Diencephalon (tissue), 1 donor: ENCODE results near the gene TIMM50. TPM values are rescaled to one million over a fixed set of nuclear protein-coding genes. Genes with fewer than 3 reads are reported as not detected.

Experiments used
- total RNA-seq: library from RNA; depleted of rRNA; stranded (reverse); fragments of >200 nt; gene quantifications from one replicate; pipeline ENCODE4 v1.2.3, GENCODE V29; 2014

Gene TIMM50
- total RNA-seq = 48.9 TPM

DNA sequence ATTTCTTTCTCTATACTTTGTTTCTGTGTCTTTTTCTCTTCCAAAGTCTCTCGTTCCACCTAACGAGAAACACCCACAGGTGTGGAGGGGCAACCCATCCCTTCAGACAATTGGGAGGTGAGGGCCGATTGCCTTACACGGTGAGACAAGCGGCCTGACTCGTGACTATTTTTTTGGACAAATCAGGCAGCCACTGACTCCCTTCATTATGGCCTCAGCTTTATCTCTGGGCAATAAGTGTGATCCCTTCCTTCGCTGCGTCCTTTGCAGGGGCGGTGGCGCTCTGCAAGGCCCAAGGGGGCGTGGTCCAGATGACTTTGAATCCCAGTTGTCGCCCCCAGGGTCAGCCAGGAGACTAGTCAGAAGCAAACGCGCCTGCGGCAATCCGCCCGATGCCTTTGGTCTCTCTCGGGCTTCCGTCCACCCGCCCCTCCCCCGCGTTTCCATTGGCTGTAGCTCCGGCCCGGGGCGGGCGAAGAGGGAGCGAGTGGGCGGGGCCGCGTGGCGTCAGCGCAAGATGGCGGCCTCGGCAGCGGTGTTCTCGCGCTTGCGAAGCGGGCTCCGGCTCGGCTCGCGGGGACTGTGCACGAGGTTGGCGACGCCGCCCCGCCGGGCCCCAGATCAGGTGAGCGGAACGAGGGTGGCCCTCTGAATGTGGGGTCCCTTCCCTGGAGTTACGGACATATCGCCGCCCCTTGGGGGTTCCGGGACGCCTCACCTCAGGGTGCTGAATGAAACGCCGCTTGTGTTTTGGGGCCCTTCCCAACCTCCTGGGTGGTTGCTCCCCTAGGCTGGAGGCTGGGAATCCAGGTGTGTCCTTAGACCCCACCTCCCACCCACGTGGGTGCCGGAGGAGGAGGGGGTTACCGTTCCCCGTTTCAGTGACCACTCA lies at the start of gene TIMM50:
Gene TIMM50 (plus strand): TSS at position 502 of the 892 bp plus-strand sequence. CDS start 16 bp downstream, at position 518.

DNA sequence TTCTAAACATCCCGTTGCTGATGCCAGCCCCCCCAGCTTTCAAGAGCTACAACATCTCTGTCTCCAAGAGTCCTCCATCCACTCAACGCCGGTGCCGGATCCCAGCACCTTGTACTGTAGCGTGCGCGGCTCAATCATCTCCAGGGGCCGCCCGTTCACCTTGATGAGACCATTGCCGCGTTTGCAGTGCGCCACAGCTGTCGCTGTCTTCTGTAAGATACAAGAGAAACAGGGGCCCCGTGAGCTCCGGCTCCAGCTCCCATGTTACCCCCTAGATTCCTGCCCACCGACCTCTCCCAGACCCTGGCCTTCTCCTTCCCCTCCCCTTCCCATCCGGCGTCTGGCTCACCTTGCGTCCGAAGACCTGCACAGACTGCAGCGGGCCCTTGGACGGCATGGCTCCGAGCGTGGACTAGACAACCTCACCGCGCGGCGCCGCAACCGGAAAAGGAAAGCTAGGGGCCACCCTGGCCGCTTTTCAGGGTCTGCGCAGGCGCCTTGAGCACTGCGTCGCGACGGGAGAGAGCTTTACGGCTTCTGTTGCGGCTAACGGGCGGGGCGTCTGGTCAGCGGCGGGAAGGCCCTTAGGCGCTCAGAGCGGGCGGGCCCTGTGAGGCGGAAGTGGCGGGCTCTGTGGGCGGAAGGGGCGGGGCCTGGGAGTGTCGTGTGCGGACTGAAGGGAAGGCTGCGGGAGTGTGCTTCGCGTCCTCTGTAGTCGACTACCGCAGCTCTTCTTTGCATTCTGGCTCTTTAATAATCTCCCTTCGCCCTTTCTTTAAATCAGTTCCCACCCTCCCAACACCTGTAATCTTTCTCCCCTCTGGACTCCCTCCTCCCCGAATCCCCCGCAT lies 44.9 kb upstream of the TIMM50 start, which contains the start of gene RPS16:
Gene RPS16 (minus strand): TSS at position 451 of the 851 bp plus-strand sequence. CDS start 54 bp downstream, at position 397.

DNA sequence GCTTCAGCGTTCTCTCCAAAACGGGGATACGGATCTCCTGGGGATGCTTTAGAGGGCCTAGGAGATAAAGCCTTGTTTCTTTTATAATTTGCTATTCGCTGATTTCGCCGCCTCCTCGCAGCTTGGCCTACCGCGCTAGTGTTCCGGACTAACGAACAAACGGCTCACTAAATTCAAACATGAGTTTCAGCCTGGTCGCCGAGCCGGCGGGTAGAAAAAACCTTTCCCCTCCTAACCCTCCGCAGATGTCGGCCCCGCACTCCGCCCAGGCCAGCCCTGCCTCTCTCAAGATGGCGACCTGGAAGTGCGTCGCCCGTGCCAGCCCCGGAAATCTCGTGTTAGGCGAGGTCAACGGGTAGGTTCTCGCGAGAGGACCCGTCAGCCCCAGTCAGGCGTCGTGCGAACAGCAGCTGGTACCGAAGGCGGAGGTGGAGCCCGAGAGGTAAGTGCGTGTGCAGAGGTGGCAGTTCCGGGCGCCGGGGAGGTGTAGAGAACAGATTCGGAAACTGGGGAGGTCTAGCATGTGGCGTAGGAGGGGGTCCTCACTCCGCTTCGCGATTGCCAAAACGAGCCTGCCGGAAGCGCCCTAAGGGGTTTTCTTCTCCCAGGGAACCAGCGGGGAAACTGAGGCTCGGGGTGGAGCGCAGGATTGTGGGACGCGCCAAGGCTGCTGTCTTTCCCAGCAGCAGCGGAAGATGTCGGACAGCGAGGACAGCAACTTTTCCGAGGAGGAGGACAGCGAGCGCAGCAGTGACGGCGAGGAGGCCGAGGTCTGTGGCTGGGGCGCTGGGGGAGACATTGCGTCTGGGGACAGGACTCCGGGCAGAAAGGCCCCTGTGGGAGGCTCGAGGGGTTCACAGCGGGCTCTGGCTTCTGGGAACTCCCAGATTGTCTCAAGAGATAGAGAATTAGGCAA lies 35.2 kb upstream of the TIMM50 start, which contains the start of gene SUPT5H:
Gene SUPT5H (plus strand): TSS at position 387 of the 916 bp plus-strand sequence. CDS start 309 bp downstream, at position 696.

DNA sequence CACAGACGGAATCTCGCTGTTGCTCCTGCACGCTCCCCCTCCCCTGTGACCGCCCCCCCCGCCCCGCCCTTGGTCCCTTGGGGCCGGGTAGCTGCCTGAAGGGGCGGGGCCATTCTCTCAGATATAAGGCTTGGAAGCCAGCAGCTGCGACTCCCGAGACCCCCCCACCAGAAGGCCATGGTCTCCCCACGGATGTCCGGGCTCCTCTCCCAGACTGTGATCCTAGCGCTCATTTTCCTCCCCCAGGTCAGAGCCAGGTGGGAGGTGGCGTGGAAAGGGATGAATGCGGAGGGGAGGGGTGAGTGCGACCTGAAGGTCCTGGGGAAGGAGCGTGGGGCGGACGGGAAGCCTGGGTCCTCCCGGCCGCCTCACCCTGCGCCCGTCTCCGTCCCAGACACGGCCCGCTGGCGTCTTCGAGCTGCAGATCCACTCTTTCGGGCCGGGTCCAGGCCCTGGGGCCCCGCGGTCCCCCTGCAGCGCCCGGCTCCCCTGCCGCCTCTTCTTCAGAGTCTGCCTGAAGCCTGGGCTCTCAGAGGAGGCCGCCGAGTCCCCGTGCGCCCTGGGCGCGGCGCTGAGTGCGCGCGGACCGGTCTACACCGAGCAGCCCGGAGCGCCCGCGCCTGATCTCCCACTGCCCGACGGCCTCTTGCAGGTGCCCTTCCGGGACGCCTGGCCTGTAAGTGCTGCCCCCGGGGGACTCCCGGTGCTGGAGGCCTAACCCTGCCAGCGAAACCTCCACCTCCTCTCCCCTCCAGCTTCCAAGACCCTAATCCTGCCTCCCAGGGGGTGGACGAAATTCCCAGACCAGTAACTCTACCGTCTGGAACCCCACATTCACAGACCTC lies 18.4 kb downstream of the TIMM50 start, which contains the start of gene DLL3:
Gene DLL3 (plus strand): TSS at position 150 of the 845 bp plus-strand sequence. CDS start 28 bp downstream, at position 178.

DNA sequence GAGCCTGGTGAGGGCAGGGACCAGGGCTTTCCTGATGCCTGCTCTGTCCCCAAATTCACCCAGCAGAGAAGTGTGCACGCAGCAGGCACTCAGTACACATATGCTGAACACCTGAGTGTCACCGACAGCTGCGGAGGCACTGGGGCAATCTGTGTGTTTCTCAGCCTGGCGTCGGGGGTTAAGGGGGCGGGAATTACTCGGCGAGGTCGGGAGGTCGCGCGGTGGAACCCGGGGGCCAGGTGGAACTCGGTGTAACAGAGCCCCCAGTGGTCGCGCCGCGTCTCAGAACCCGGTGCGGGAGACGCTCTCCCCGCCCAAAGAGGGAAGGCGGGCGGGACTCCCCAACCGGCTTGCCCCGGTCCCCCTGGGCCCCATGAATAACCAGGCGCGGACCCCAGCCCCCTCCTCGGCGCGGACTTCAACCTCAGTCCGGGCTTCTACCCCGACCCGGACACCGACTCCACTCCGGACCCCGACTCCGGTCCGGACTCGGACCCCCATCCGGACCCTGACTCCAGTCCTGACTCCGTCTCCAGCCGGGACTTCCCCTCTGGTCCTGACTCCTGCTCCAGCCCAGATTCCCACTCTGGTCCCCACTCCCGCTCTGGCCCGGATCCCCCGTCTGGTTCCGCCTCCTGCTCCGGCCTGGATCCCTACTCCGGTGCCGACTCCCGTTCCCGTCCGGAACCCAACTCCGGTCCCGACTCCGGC lies 34.4 kb downstream of the TIMM50 start, which contains the start of gene SELENOV:
Gene SELENOV (plus strand): TSS at position 300 of the 711 bp plus-strand sequence. CDS start 74 bp downstream, at position 374.

DNA sequence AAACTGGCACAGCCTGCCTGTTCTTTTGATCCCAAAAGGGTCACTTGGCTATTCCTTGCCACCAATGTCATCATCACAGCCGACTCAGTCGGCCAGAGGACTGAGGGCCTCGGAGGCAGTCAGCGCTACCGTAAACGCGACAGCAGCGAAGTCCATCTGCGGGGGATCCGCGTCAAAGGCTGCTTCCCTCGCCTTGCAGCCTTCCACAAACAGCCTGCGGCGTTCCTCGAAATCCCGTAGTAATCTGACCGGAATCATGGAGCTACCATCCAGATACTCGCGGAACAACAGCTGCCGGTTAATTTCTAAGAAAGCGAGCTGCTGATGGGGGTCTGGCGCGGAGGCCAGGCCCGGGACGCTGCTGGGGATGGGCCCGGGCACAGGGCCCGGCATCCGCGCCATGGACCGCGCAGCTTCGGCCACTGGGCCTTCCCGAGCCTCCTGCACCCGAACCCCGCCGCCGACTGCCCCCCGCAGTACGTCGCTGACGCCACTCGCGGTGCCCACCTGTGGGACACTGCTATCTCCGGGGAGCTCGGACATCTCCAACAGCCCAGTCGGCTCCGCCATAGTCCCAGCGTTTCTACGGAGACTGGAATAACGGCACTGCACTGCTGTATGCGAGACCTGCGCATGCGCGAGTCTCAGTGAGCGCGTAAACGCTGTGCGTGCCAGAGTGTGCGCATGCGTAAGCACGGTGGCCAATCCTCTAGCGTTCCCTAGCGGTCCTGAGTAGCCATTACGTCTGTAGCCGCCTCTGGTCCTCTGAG lies 51.8 kb downstream of the TIMM50 start, which contains the start of gene EID2B:
Gene EID2B (minus strand): TSS at position 620 of the 770 bp plus-strand sequence. CDS start 50 bp downstream, at position 570.

DNA sequence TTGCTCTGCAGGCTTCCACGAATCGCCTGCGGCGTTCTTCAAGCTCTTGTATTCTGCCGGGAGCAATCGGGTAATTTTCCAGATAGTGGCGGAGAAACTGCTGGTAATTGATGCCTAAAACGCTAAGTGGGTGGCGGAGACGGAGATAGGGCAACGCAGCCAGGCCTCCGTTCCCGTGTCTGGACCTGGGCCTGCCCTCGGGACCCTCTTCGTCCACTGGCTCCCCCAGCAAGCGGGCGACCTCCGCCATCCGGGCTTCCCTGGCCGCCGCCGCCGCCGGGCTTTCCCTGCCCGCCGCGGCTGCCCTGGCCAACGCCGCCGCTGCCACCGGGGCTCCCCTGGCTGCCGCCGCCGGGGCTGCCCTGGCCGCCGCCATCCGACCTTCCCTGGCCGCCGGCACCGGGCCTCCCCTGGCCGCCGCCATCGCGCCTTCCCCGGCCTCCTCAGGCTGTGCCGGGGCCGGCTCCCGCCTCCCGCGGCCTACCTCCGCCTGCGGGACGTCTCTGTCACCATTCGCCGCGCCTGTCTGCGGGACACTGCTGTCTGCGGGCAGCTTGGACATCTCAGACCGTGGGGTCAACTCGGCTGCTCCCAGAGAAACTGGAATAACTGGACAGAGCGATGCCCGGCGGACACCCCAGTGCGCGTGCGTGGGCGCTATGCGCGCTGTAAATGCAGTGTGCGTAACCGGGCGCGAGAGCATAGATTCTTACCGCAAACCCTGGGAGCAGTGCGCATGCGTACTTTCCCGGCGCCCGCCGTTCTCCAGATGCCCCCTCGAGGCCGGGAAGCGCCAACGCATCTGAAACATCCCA lies 59.1 kb downstream of the TIMM50 start, which contains the start of gene EID2:
Gene EID2 (minus strand): TSS at position 644 of the 815 bp plus-strand sequence. CDS start 82 bp downstream, at position 562.

Other genes with a start within 250 kb of the TIMM50 start
- not detected for gene IFNL3, start 235.8 kb upstream of the TIMM50 start, total RNA-seq
- not detected for gene IFNL4, start 232.0 kb upstream of the TIMM50 start, total RNA-seq
- not detected for gene IFNL2, start 212.4 kb upstream of the TIMM50 start, total RNA-seq
- gene IFNL1, start 184.4 kb upstream of the TIMM50 start, total RNA-seq = not detected
- 10.6 TPM for gene LRFN1, start 160.0 kb upstream of the TIMM50 start, total RNA-seq
- gene GMFG, start 144.8 kb upstream of the TIMM50 start, total RNA-seq = 3.5 TPM
- gene SAMD4B, start 138.4 kb upstream of the TIMM50 start, total RNA-seq = 23.1 TPM
- gene PAF1, start 89.7 kb upstream of the TIMM50 start, total RNA-seq = 31.4 TPM
- 24.5 TPM for gene MED29, start 89.5 kb upstream of the TIMM50 start, total RNA-seq
- 1.8 TPM for gene ZFP36, start 74.0 kb upstream of the TIMM50 start, total RNA-seq
- 19.8 TPM for gene PLEKHG2, start 68.2 kb upstream of the TIMM50 start, total RNA-seq
- gene RPS16, start 44.9 kb upstream of the TIMM50 start, total RNA-seq = 146 TPM
- gene SUPT5H, start 35.3 kb upstream of the TIMM50 start, total RNA-seq = 54.4 TPM
- gene DLL3, start 18.1 kb downstream of the TIMM50 start, total RNA-seq = 17.5 TPM
- not detected for gene SELENOV, start 34.3 kb downstream of the TIMM50 start, total RNA-seq
- 23.1 TPM for gene EID2B, start 52.0 kb downstream of the TIMM50 start, total RNA-seq
- 24.0 TPM for gene EID2, start 59.3 kb downstream of the TIMM50 start, total RNA-seq
- not detected for gene LGALS13, start 121.7 kb downstream of the TIMM50 start, total RNA-seq
- not detected for gene LGALS16, start 175.1 kb downstream of the TIMM50 start, total RNA-seq
- 1.4 TPM for gene LGALS14, start 223.6 kb downstream of the TIMM50 start, total RNA-seq